HCT116 (cell line): ENCODE data around the gene CD33.

Experiments
- CTCF ChIP-seq, 3 experiments: fragments of 200-600 bp in 1 of 3; sonication (generic) in 1 of 3; IDR thresholded peaks in 2 of 3; conservative IDR thresholded peaks in 1 of 3; 2 replicates each; pipeline ENCODE4 v1.5.1; 2012 to 2017; ENCODE audit warnings: low read depth in 2 of 3, low read length in 2 of 3, antibody characterized with exemption in 1 of 3, borderline replicate concordance in 1 of 3, control low read depth in 1 of 3, mild to moderate bottlenecking in 1 of 3, mixed read lengths in 1 of 3, mixed run types in 1 of 3, moderate library complexity in 1 of 3; ENCODE audit not compliant: insufficient read depth in 1 of 3
- EZH2 ChIP-seq: fragments of 200-600 bp; sonication (generic); IDR thresholded peaks from 2 replicates; pipeline ENCODE4 v1.6.1; 2017; ENCODE audit warnings: antibody characterized with exemption, mixed run types
- EZH2phosphoT487 ChIP-seq: fragments of 200-600 bp; IDR thresholded peaks from 2 replicates; pipeline ENCODE4 v1.6.1; 2018; ENCODE audit warnings: antibody characterized with exemption, borderline replicate concordance
- MAX ChIP-seq: IDR thresholded peaks from 2 replicates; pipeline ENCODE4 v1.6.1; 2012
- POLR2A ChIP-seq: IDR thresholded peaks from 2 replicates; pipeline ENCODE4 v1.7.0; 2011; ENCODE audit warnings: borderline replicate concordance; ENCODE audit not compliant: insufficient read depth, insufficient read length; ENCODE audit errors: extremely low read depth
- REST ChIP-seq: IDR thresholded peaks from 2 replicates; pipeline ENCODE4 v1.6.1; 2012; ENCODE audit warnings: low read depth
- SRF ChIP-seq: IDR thresholded peaks from 2 replicates; pipeline ENCODE4 v1.6.1; 2012; ENCODE audit warnings: low read depth

- TF ChIP-seq EZH2: no peak
- TF ChIP-seq REST: no peak
- TF ChIP-seq POLR2A: no peak
- TF ChIP-seq CTCF (IDR thresholded peaks at IDR 0.05 in 2 of 3, conservative IDR thresholded peaks at IDR 0.05 in 1 of 3; ENCODE audit: borderline replicate concordance in 1 of 3, insufficient read depth in 1 of 3, low read depth in 2 of 3, low read length in 2 of 3): no peak
- TF ChIP-seq MAX: no peak
- TF ChIP-seq EZH2phosphoT487: no peak
- no peak for TF ChIP-seq SRF
Measured at GRCh38 chr19:51253088-51253806, 28.4 kb downstream of the CD33 start.
